Mesodermal cell (in vitro differentiated cells): ENCODE data around the gene NRROS.

ENCODE experiments used
- H3K27ac ChIP-seq: 2 replicates; pipeline ENCODE4 v1.7.0; 2013; ENCODE audit warnings: mild to moderate bottlenecking, low read depth, low read length, moderate library complexity; ENCODE audit not compliant: severe bottlenecking
- H3K36me3 ChIP-seq: 2 replicates; pipeline ENCODE4 v1.7.1; 2013; ENCODE audit warnings: mild to moderate bottlenecking, low read length, moderate library complexity; ENCODE audit not compliant: control insufficient read depth, insufficient read depth
- H3K4me1 ChIP-seq: one replicate; pipeline ENCODE4 v1.7.1; 2013; ENCODE audit warnings: mild to moderate bottlenecking, low read length; ENCODE audit not compliant: insufficient read depth, control insufficient read depth, poor library complexity, severe bottlenecking
- H3K4me3 ChIP-seq: 2 replicates; pipeline ENCODE4 v1.7.0; 2013; ENCODE audit warnings: low read length, control low read depth, mild to moderate bottlenecking; ENCODE audit not compliant: insufficient read depth, poor library complexity, severe bottlenecking; ENCODE audit errors: extremely low read depth
- H3K9me3 ChIP-seq: 2 replicates; pipeline ENCODE4 v1.7.1; 2013; ENCODE audit warnings: mild to moderate bottlenecking, low read length, moderate library complexity; ENCODE audit not compliant: control insufficient read depth
- WGBS, 2 experiments: methylation state at CpG; one replicate each; pipeline ENCODE4 v1.1.5; 2013; ENCODE audit warnings: missing lambda C conversion rate in 2 of 2; ENCODE audit not compliant: insufficient coverage in 2 of 2; 5-methylcytosine and 5-hydroxymethylcytosine counted together

NRROS gene

GRCh38 chr3:196624067-196624790 is 15.3 kb upstream of the NRROS start:
- no peak overlapping the region for H3K4me3 ChIP-seq
- WGBS, 2 experiments, result 91 to 94% methylated on average over 11 to 12 of the region's 12 CpGs
- no peaks in the 10 kb centered on the region for H3K9me3 ChIP-seq
- no peak overlapping the region for H3K27ac ChIP-seq
- H3K4me1 ChIP-seq, result peaks cover 10% of the 10 kb centered on the region
- H3K36me3 ChIP-seq, result no peaks in the 10 kb centered on the region

GRCh38 chr3:196624907-196625306 is 14.6 kb upstream of the NRROS start:
- Histone ChIP-seq H3K4me3 (no peak overlapping the region), H3K36me3 (no peaks in the 10 kb centered on the region), H3K4me1 (peaks cover 8% of the 10 kb centered on the region), H3K9me3 (no peaks in the 10 kb centered on the region), H3K27ac (no peak overlapping the region)
- 97 to 98% methylated on average over 11 to 12 of the region's 16 CpGs for WGBS, 2 experiments

GRCh38 chr3:196625331-196625730 is 14.2 kb upstream of the NRROS start:
- H3K4me3 ChIP-seq, result no peak overlapping the region
- peaks cover 8% of the 10 kb centered on the region for H3K4me1 ChIP-seq
- no peaks in the 10 kb centered on the region for H3K36me3 ChIP-seq
- no peaks in the 10 kb centered on the region for H3K9me3 ChIP-seq
- H3K27ac ChIP-seq, result no peak overlapping the region
- WGBS, 2 experiments, result no CpG with 5 or more reads among the region's 6 CpGs

- Histone ChIP-seq H3K4me1 (peaks cover 8% of the 10 kb centered on the region), H3K4me3 (no peak overlapping the region), H3K9me3 (no peaks in the 10 kb centered on the region), H3K27ac (no peak overlapping the region), H3K36me3 (no peaks in the 10 kb centered on the region)
- 87 to 92% methylated on average over 6 to 8 of the region's 8 CpGs for WGBS, 2 experiments
Measured at GRCh38 chr3:196627918-196628231, 11.6 kb upstream of the NRROS start.

- Histone ChIP-seq H3K4me1 (peaks cover 12% of the 10 kb centered on the region), H3K9me3 (no peaks in the 10 kb centered on the region), H3K36me3 (no peaks in the 10 kb centered on the region), H3K4me3 (no peak overlapping the region), H3K27ac (no peak overlapping the region)
- WGBS, 2 experiments, result 90% methylated on average over 1 of the region's 2 CpGs; no CpG with 5 or more reads in 1 of the 2 experiments
Measured at GRCh38 chr3:196629228-196629627, 10.3 kb upstream of the NRROS start.

GRCh38 chr3:196631682-196632045 is 7.8 kb upstream of the NRROS start:
- peaks cover 12% of the 10 kb centered on the region for H3K4me1 ChIP-seq
- H3K36me3 ChIP-seq, result no peaks in the 10 kb centered on the region
- H3K27ac ChIP-seq, result peak overlapping the region; percentile 91
- no peaks in the 10 kb centered on the region for H3K9me3 ChIP-seq
- peak overlapping the region; percentile 52 for H3K4me3 ChIP-seq
- 47 to 56% methylated on average over 4 to 5 of the region's 5 CpGs for WGBS, 2 experiments

GRCh38 chr3:196632046-196632751 is 7.3 kb upstream of the NRROS start:
- H3K9me3 ChIP-seq, result no peaks in the 10 kb centered on the region
- peaks cover 12% of the 10 kb centered on the region for H3K4me1 ChIP-seq
- peak overlapping the region; percentile 52 for H3K4me3 ChIP-seq
- peak overlapping the region; percentile 91 for H3K27ac ChIP-seq
- H3K36me3 ChIP-seq, result no peaks in the 10 kb centered on the region
- WGBS, 2 experiments, result 2 to 3% methylated on average over 33 to 37 of the region's 43 CpGs

GRCh38 chr3:196633555-196634151 is 5.8 kb upstream of the NRROS start:
- Histone ChIP-seq H3K4me3 (no peak overlapping the region), H3K27ac (no peak overlapping the region), H3K9me3 (no peaks in the 10 kb centered on the region), H3K36me3 (no peaks in the 10 kb centered on the region), H3K4me1 (peaks cover 4% of the 10 kb centered on the region)
- 95 to 96% methylated on average over 11 to 12 of the region's 12 CpGs for WGBS, 2 experiments

- H3K4me3 ChIP-seq, result no peak overlapping the region
- WGBS, 2 experiments, result 89 to 90% methylated on average over 6 to 8 of the region's 10 CpGs
- peaks cover 4% of the 10 kb centered on the region for H3K4me1 ChIP-seq
- H3K27ac ChIP-seq, result no peak overlapping the region
- no peaks in the 10 kb centered on the region for H3K36me3 ChIP-seq
- no peaks in the 10 kb centered on the region for H3K9me3 ChIP-seq
Measured at GRCh38 chr3:196634224-196634623, 5.3 kb upstream of the NRROS start.

- 78 to 100% methylated on average over 5 to 7 of the region's 7 CpGs for WGBS, 2 experiments
- no peak overlapping the region for H3K27ac ChIP-seq
- H3K4me3 ChIP-seq, result no peak overlapping the region
- H3K9me3 ChIP-seq, result no peaks in the 10 kb centered on the region
- H3K4me1 ChIP-seq, result peaks cover 4% of the 10 kb centered on the region
- H3K36me3 ChIP-seq, result no peaks in the 10 kb centered on the region
Measured at GRCh38 chr3:196634829-196635228, 4.7 kb upstream of the NRROS start.
